ENCODE results near the gene TTLL12. TPM values are rescaled to one million over a fixed set of nuclear protein-coding genes. Genes with fewer than 3 reads are reported as not detected.

Gene TTLL12
- total and polyA plus RNA-seq, 2 experiments from 2014 or later: 45.9 to 62.7 TPM

DNA sequence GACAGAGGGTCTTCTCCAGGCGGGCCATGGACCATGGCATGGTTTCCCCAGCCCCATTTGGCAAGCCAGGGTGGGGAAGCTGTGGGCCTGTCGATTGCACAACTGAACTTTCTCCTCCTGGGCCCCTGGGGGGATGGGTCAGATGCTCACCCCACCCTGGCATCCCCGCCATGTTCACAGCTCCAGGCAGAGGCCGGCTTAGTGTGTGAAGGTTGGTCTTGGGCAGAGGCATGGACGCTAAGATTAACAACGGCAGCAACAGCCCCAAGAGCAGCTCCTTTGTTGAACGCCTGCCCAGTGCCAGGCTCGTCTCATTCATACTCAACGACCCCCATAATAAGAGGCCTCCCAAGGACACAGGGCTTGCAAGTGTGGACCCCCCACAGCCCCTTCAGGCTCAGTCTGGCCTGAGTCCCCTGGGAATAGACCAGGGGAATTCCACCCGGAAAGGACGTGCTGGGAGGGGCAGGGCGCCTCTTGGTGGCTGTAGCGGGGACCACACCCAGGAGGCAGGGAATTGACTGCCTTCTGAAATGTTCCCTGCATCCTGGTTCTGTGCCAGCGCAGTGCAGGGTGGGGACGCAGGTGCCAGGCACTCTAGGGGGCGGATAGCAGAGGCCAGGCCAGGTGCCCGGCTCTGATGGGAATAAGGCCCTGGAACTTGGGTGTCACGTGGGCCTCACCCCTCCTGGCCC lies 27.3 kb downstream of the TTLL12 start:
- Histone ChIP-seq H3K27me3 (no peaks in the 10 kb centered on the region), H3K4me3 (no peak overlapping the region), H3K27ac (no peak overlapping the region), H3K9me3 (ENCODE audit: low read depth) (no peaks in the 10 kb centered on the region), H3K36me3 (no peaks in the 10 kb centered on the region), H3K4me1 (ENCODE audit: low read depth) (no peaks in the 10 kb centered on the region)
- peak; percentile 32 for TF ChIP-seq CTCF (IDR thresholded peaks at IDR 0.05; ENCODE audit: low read depth, low read length)
- peak in 1 of 2 donors; percentile 24 for DNase-seq (ENCODE audit: low read depth in 1 of 2, low spot score in 1 of 2)

- Histone ChIP-seq H3K27me3 (no peaks in the 10 kb centered on the region), H3K27ac (no peak overlapping the region), H3K9me3 (ENCODE audit: low read depth) (no peaks in the 10 kb centered on the region), H3K36me3 (no peaks in the 10 kb centered on the region), H3K4me3 (no peak overlapping the region), H3K4me1 (ENCODE audit: low read depth) (no peaks in the 10 kb centered on the region)
- DNase-seq (ENCODE audit: low read depth in 1 of 2, low spot score in 1 of 2): no peak
- no peak for TF ChIP-seq CTCF (IDR thresholded peaks at IDR 0.05; ENCODE audit: low read depth, low read length)
Measured at GRCh38 chr22:43158778-43159483, 28.0 kb downstream of the TTLL12 start.

- no peaks in the 10 kb centered on the region for H3K27me3 ChIP-seq
- no peak for DNase-seq (ENCODE audit: low read depth in 1 of 2, low spot score in 1 of 2)
- H3K27ac ChIP-seq: no peak overlapping the region
- H3K36me3 ChIP-seq: no peaks in the 10 kb centered on the region
- H3K9me3 ChIP-seq (ENCODE audit: low read depth): no peaks in the 10 kb centered on the region
- TF ChIP-seq CTCF (IDR thresholded peaks at IDR 0.05; ENCODE audit: low read depth, low read length): no peak
- H3K4me1 ChIP-seq (ENCODE audit: low read depth): no peaks in the 10 kb centered on the region
- no peak overlapping the region for H3K4me3 ChIP-seq
Measured at GRCh38 chr22:43157874-43158546, 28.9 kb downstream of the TTLL12 start.

- H3K27me3 ChIP-seq: peaks cover 8% of the 10 kb centered on the region
- no peak for TF ChIP-seq CTCF (IDR thresholded peaks at IDR 0.05; ENCODE audit: low read depth, low read length)
- no peaks in the 10 kb centered on the region for H3K4me1 ChIP-seq (ENCODE audit: low read depth)
- DNase-seq (ENCODE audit: low read depth in 1 of 2, low spot score in 1 of 2): no peak
- no peak overlapping the region for H3K4me3 ChIP-seq
- no peak overlapping the region for H3K27ac ChIP-seq
- no peaks in the 10 kb centered on the region for H3K36me3 ChIP-seq
- no peaks in the 10 kb centered on the region for H3K9me3 ChIP-seq (ENCODE audit: low read depth)
Measured at GRCh38 chr22:43156413-43156812, 30.5 kb downstream of the TTLL12 start.

DNA sequence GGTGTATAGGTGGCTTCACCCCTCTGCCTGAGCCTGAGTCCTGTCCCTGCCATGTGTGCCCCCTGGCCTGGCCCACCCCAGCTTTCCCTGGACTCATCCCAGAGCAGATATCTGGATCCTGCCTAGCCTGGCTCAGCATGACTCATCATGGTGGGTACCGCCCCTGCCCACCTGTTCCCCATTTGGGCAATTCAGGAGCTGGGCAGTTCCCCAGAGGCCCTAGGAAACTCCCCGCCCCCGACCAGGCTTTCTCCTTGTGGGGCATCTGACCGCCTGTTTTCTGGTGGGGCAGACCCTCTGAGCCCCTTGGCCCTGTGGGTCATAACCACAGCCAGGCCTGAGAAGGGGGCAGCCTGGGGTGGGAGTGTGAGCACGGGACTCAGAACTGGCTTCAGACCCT lies 31.1 kb downstream of the TTLL12 start:
- no peak for DNase-seq (ENCODE audit: low read depth in 1 of 2, low spot score in 1 of 2)
- H3K27me3 ChIP-seq: peaks cover 8% of the 10 kb centered on the region
- H3K4me3 ChIP-seq: no peak overlapping the region
- TF ChIP-seq CTCF (IDR thresholded peaks at IDR 0.05; ENCODE audit: low read depth, low read length): no peak
- no peaks in the 10 kb centered on the region for H3K36me3 ChIP-seq
- H3K9me3 ChIP-seq (ENCODE audit: low read depth): no peaks in the 10 kb centered on the region
- H3K27ac ChIP-seq: no peak overlapping the region
- H3K4me1 ChIP-seq (ENCODE audit: low read depth): no peaks in the 10 kb centered on the region
